Measurements from ENCODE around the gene CALR3. TPM values are rescaled to one million over a fixed set of nuclear protein-coding genes. Genes with fewer than 3 reads are reported as not detected.

Gene CALR3
- total and polyA plus RNA-seq, 2 of the 13 experiments (the other 11 are each of a cell fraction or from before 2014, with no cell fraction given): not detected

DNA sequence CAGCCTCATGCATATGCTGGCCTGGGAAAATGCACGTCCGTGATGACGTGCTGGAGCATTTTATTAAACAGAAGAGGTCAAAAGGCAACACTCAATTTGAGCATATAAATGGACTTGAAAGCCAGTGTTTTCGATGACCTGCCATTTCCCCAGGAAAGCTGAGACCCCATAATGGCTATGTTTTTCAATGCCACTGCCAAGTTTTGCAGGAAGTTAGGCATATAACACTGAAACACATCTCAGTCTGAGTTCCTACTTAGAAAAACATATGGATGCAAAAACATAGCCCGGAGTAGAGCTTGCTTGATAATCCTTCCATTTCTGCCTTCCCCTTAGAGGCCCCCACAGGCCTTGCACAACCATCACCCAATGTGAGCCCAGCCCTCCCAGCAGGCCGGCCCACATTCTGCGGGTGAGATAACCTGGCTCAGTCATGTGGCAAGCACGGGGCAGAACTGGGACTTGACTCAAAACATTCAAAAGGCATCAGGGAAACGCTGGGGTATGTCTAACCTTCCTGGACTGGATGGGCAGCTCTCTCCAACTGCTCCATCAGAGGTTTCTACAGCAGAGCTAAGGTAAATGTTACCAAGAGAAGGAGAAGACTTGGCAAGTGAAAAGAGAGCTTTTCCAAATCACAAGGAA is 49.1 kb downstream of the CALR3 start (continued):
- TF ChIP-seq, protein P1, sequence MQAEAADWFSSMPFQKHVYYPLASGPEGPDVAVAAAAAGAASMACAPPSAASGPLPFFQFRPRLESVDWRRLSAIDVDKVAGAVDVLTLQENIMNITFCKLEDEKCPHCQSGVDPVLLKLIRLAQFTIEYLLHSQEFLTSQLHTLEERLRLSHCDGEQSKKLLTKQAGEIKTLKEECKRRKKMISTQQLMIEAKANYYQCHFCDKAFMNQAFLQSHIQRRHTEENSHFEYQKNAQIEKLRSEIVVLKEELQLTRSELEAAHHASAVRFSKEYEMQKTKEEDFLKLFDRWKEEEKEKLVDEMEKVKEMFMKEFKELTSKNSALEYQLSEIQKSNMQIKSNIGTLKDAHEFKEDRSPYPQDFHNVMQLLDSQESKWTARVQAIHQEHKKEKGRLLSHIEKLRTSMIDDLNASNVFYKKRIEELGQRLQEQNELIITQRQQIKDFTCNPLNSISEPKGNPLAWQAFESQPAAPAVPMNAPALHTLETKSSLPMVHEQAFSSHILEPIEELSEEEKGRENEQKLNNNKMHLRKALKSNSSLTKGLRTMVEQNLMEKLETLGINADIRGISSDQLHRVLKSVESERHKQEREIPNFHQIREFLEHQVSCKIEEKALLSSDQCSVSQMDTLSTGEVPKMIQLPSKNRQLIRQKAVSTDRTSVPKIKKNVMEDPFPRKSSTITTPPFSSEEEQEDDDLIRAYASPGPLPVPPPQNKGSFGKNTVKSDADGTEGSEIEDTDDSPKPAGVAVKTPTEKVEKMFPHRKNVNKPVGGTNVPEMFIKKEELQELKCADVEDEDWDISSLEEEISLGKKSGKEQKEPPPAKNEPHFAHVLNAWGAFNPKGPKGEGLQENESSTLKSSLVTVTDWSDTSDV (CRISPR knock-in tag; IDR thresholded peaks at IDR 0.05): no peak; the same call in 1 of the 2 replicates
- TF ChIP-seq, protein P2, sequence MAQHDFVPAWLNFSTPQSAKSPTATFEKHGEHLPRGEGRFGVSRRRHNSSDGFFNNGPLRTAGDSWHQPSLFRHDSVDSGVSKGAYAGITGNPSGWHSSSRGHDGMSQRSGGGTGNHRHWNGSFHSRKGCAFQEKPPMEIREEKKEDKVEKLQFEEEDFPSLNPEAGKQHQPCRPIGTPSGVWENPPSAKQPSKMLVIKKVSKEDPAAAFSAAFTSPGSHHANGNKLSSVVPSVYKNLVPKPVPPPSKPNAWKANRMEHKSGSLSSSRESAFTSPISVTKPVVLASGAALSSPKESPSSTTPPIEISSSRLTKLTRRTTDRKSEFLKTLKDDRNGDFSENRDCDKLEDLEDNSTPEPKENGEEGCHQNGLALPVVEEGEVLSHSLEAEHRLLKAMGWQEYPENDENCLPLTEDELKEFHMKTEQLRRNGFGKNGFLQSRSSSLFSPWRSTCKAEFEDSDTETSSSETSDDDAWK (CRISPR knock-in tag; IDR thresholded peaks at IDR 0.05): no peak
- TF ChIP-seq ZNF564 (CRISPR knock-in tag; IDR thresholded peaks at IDR 0.05): no peak
- peak; percentile 39; the same call in 1 of the 2 replicates for TF ChIP-seq ZFP1 (CRISPR knock-in tag; IDR thresholded peaks at IDR 0.05)
- no peak for TF ChIP-seq ATAD3A (CRISPR knock-in tag; IDR thresholded peaks at IDR 0.05)
- TF ChIP-seq, protein P3, sequence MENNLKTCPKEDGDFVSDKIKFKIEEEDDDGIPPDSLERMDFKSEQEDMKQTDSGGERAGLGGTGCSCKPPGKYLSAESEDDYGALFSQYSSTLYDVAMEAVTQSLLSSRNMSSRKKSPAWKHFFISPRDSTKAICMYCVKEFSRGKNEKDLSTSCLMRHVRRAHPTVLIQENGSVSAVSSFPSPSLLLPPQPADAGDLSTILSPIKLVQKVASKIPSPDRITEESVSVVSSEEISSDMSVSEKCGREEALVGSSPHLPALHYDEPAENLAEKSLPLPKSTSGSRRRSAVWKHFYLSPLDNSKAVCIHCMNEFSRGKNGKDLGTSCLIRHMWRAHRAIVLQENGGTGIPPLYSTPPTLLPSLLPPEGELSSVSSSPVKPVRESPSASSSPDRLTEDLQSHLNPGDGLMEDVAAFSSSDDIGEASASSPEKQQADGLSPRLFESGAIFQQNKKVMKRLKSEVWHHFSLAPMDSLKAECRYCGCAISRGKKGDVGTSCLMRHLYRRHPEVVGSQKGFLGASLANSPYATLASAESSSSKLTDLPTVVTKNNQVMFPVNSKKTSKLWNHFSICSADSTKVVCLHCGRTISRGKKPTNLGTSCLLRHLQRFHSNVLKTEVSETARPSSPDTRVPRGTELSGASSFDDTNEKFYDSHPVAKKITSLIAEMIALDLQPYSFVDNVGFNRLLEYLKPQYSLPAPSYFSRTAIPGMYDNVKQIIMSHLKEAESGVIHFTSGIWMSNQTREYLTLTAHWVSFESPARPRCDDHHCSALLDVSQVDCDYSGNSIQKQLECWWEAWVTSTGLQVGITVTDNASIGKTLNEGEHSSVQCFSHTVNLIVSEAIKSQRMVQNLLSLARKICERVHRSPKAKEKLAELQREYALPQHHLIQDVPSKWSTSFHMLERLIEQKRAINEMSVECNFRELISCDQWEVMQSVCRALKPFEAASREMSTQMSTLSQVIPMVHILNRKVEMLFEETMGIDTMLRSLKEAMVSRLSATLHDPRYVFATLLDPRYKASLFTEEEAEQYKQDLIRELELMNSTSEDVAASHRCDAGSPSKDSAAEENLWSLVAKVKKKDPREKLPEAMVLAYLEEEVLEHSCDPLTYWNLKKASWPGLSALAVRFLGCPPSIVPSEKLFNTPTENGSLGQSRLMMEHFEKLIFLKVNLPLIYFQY (CRISPR knock-in tag; IDR thresholded peaks at IDR 0.05; ENCODE audit: borderline replicate concordance): peak; percentile 88; the same call in 1 of the 2 replicates
- TF ChIP-seq ATF7-NPFF (CRISPR knock-in tag; IDR thresholded peaks at IDR 0.05; ENCODE audit: low read depth): no peak
- TF ChIP-seq ZNF296 (CRISPR knock-in tag; conservative IDR thresholded peaks at IDR 0.05): no peak
- no peak for TF ChIP-seq NAIF1 (CRISPR knock-in tag; IDR thresholded peaks at IDR 0.05; ENCODE audit: borderline replicate concordance)
- no peak for TF ChIP-seq NR3C1 (CRISPR knock-in tag; IDR thresholded peaks at IDR 0.05)
- no peak for TF ChIP-seq PAX8 (CRISPR knock-in tag; IDR thresholded peaks at IDR 0.05; ENCODE audit: borderline replicate concordance)
- TF ChIP-seq ZNF143 (CRISPR knock-in tag; IDR thresholded peaks at IDR 0.05): no peak
- TF ChIP-seq ZNF44 (CRISPR knock-in tag; IDR thresholded peaks at IDR 0.05): no peak
- no peak for TF ChIP-seq ZNF253 (CRISPR knock-in tag; IDR thresholded peaks at IDR 0.05; ENCODE audit: borderline replicate concordance)
- TF ChIP-seq, protein P4, sequence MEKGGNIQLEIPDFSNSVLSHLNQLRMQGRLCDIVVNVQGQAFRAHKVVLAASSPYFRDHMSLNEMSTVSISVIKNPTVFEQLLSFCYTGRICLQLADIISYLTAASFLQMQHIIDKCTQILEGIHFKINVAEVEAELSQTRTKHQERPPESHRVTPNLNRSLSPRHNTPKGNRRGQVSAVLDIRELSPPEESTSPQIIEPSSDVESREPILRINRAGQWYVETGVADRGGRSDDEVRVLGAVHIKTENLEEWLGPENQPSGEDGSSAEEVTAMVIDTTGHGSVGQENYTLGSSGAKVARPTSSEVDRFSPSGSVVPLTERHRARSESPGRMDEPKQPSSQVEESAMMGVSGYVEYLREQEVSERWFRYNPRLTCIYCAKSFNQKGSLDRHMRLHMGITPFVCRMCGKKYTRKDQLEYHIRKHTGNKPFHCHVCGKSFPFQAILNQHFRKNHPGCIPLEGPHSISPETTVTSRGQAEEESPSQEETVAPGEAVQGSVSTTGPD (CRISPR knock-in tag; IDR thresholded peaks at IDR 0.05): no peak
- TF ChIP-seq, protein P5, sequence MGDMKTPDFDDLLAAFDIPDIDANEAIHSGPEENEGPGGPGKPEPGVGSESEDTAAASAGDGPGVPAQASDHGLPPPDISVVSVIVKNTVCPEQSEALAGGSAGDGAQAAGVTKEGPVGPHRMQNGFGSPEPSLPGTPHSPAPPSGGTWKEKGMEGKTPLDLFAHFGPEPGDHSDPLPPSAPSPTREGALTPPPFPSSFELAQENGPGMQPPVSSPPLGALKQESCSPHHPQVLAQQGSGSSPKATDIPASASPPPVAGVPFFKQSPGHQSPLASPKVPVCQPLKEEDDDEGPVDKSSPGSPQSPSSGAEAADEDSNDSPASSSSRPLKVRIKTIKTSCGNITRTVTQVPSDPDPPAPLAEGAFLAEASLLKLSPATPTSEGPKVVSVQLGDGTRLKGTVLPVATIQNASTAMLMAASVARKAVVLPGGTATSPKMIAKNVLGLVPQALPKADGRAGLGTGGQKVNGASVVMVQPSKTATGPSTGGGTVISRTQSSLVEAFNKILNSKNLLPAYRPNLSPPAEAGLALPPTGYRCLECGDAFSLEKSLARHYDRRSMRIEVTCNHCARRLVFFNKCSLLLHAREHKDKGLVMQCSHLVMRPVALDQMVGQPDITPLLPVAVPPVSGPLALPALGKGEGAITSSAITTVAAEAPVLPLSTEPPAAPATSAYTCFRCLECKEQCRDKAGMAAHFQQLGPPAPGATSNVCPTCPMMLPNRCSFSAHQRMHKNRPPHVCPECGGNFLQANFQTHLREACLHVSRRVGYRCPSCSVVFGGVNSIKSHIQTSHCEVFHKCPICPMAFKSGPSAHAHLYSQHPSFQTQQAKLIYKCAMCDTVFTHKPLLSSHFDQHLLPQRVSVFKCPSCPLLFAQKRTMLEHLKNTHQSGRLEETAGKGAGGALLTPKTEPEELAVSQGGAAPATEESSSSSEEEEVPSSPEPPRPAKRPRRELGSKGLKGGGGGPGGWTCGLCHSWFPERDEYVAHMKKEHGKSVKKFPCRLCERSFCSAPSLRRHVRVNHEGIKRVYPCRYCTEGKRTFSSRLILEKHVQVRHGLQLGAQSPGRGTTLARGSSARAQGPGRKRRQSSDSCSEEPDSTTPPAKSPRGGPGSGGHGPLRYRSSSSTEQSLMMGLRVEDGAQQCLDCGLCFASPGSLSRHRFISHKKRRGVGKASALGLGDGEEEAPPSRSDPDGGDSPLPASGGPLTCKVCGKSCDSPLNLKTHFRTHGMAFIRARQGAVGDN (CRISPR knock-in tag; IDR thresholded peaks at IDR 0.05): peak; percentile 91
